Vagina (tissue), 2 donors: ENCODE results near the gene CENPN.

Source experiments
- POLR2AphosphoS5 ChIP-seq, 2 donors: sonication (generic); formaldehyde crosslinking; IDR thresholded peaks; one replicate each; pipeline ENCODE4 v1.9.0; 2017; ENCODE audit warnings: antibody characterized with exemption in 2 of 2, mild to moderate bottlenecking in 2 of 2, low read depth in 1 of 2; ENCODE audit not compliant: insufficient read depth in 1 of 2
- TF ChIP-seq, protein P1 (sequence below), 3 experiments: fragments of 450-650 bp in 2 of 3; fragments of 200-600 bp in 1 of 3; sonication (generic) in 1 of 3; IDR thresholded peaks; one replicate each; pipeline ENCODE4 v1.5.1; 2017 to 2019; ENCODE audit warnings: antibody characterized with exemption in 3 of 3, mild to moderate bottlenecking in 2 of 3, moderate library complexity in 2 of 3

DNA sequence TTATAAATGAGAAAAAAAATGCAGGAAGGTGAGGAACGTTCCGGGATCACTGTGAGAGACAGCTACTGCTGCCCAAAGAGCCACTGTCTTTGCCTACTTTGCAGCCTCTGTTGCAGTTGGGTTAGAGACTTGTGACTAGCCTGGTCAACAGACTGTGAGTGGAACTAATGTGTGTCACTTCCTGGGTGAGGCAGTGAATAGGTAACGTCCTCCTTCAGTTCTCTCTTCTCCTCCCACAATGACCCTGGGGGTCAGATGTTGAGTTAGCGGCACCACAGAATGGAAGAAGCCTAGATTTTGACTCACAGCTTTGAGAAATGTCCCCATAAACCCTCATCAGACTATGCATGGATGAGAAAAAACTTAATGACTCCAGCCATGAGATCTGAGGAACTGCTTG lies 64.8 kb downstream of the CENPN start:
- TF ChIP-seq, protein P1, sequence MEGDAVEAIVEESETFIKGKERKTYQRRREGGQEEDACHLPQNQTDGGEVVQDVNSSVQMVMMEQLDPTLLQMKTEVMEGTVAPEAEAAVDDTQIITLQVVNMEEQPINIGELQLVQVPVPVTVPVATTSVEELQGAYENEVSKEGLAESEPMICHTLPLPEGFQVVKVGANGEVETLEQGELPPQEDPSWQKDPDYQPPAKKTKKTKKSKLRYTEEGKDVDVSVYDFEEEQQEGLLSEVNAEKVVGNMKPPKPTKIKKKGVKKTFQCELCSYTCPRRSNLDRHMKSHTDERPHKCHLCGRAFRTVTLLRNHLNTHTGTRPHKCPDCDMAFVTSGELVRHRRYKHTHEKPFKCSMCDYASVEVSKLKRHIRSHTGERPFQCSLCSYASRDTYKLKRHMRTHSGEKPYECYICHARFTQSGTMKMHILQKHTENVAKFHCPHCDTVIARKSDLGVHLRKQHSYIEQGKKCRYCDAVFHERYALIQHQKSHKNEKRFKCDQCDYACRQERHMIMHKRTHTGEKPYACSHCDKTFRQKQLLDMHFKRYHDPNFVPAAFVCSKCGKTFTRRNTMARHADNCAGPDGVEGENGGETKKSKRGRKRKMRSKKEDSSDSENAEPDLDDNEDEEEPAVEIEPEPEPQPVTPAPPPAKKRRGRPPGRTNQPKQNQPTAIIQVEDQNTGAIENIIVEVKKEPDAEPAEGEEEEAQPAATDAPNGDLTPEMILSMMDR (IDR thresholded peaks at IDR 0.05), result no peak
- TF ChIP-seq POLR2AphosphoS5 (IDR thresholded peaks at IDR 0.05; ENCODE audit: insufficient read depth in 1 of 2, low read depth in 1 of 2), result no peak
